ENCODE results near the gene ZNF618.

- TF ChIP-seq POLR2AphosphoS5 (IDR thresholded peaks at IDR 0.05; ENCODE audit: low read depth, low read length) = no peak
- TF ChIP-seq USF2 (IDR thresholded peaks at IDR 0.05; ENCODE audit: borderline replicate concordance, low read depth, low read length) = no peak
- no peak for TF ChIP-seq MXI1 (IDR thresholded peaks at IDR 0.05; ENCODE audit: low read depth, low read length)
- TF ChIP-seq, protein P1, sequence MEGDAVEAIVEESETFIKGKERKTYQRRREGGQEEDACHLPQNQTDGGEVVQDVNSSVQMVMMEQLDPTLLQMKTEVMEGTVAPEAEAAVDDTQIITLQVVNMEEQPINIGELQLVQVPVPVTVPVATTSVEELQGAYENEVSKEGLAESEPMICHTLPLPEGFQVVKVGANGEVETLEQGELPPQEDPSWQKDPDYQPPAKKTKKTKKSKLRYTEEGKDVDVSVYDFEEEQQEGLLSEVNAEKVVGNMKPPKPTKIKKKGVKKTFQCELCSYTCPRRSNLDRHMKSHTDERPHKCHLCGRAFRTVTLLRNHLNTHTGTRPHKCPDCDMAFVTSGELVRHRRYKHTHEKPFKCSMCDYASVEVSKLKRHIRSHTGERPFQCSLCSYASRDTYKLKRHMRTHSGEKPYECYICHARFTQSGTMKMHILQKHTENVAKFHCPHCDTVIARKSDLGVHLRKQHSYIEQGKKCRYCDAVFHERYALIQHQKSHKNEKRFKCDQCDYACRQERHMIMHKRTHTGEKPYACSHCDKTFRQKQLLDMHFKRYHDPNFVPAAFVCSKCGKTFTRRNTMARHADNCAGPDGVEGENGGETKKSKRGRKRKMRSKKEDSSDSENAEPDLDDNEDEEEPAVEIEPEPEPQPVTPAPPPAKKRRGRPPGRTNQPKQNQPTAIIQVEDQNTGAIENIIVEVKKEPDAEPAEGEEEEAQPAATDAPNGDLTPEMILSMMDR (IDR thresholded peaks at IDR 0.05) = no peak
- no peak for TF ChIP-seq NRF1 (IDR thresholded peaks at IDR 0.05; ENCODE audit: low read depth, low read length)
- TF ChIP-seq, protein P2, sequence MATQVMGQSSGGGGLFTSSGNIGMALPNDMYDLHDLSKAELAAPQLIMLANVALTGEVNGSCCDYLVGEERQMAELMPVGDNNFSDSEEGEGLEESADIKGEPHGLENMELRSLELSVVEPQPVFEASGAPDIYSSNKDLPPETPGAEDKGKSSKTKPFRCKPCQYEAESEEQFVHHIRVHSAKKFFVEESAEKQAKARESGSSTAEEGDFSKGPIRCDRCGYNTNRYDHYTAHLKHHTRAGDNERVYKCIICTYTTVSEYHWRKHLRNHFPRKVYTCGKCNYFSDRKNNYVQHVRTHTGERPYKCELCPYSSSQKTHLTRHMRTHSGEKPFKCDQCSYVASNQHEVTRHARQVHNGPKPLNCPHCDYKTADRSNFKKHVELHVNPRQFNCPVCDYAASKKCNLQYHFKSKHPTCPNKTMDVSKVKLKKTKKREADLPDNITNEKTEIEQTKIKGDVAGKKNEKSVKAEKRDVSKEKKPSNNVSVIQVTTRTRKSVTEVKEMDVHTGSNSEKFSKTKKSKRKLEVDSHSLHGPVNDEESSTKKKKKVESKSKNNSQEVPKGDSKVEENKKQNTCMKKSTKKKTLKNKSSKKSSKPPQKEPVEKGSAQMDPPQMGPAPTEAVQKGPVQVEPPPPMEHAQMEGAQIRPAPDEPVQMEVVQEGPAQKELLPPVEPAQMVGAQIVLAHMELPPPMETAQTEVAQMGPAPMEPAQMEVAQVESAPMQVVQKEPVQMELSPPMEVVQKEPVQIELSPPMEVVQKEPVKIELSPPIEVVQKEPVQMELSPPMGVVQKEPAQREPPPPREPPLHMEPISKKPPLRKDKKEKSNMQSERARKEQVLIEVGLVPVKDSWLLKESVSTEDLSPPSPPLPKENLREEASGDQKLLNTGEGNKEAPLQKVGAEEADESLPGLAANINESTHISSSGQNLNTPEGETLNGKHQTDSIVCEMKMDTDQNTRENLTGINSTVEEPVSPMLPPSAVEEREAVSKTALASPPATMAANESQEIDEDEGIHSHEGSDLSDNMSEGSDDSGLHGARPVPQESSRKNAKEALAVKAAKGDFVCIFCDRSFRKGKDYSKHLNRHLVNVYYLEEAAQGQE (IDR thresholded peaks at IDR 0.05; ENCODE audit: low read depth, low read length) = no peak
- TF ChIP-seq USF1 (IDR thresholded peaks at IDR 0.05; ENCODE audit: borderline replicate concordance, low read depth) = no peak
Measured at GRCh38 chr9:114076237-114077161, 200.4 kb downstream of the ZNF618 start.
